C4-2B (cell line): ENCODE measurements around the gene MAN1A2.

Experiments used
- CTCF ChIP-seq: fragments of 450-650 bp; conservative IDR thresholded peaks from 2 replicates; pipeline ENCODE4 v1.5.1; 2017; ENCODE audit warnings: mild to moderate bottlenecking
- ZFX ChIP-seq: fragments of 450-650 bp; IDR thresholded peaks from 2 replicates; pipeline ENCODE4 v1.6.1; 2017

GRCh38 chr1:117453958-117454357 lies 86.7 kb downstream of the MAN1A2 start:
- TF ChIP-seq ZFX, result no peak
- no peak for TF ChIP-seq CTCF
